GM19452 (cell line): ENCODE data around the gene EPHB1.
A peak's percentile ranks its signal among the peaks of the same experiment; 100 is the strongest.

Source experiments
- ATAC-seq: cut with Tn5 transposase; IDR thresholded peaks from one replicate; pipeline ENCODE4 v1.9.1; 2021; ENCODE audit not compliant: unreplicated experiment

The EPHB1 gene

GRCh38 chr3:134938029-134938525 lies 143.0 kb downstream of the EPHB1 start:
- ATAC-seq = no peak

- ATAC-seq = no peak
Measured at GRCh38 chr3:134939978-134940377, 144.9 kb downstream of the EPHB1 start.

- no peak for ATAC-seq
Measured at GRCh38 chr3:134941820-134942219, 146.8 kb downstream of the EPHB1 start.

GRCh38 chr3:134944429-134944828 lies 149.4 kb downstream of the EPHB1 start:
- no peak for ATAC-seq

GRCh38 chr3:134949150-134949549 lies 154.1 kb downstream of the EPHB1 start:
- ATAC-seq = no peak

GRCh38 chr3:134952371-134952770 lies 157.3 kb downstream of the EPHB1 start:
- no peak for ATAC-seq

GRCh38 chr3:134955874-134956273 lies 160.8 kb downstream of the EPHB1 start:
- peak; percentile 16 for ATAC-seq

- ATAC-seq = peak; percentile 68
Measured at GRCh38 chr3:134956395-134956794, 161.3 kb downstream of the EPHB1 start.

- ATAC-seq = peak; percentile 5
Measured at GRCh38 chr3:134956844-134957243, 161.8 kb downstream of the EPHB1 start.

GRCh38 chr3:134959516-134959915 lies 164.5 kb downstream of the EPHB1 start:
- no peak for ATAC-seq

- ATAC-seq = no peak
Measured at GRCh38 chr3:134964226-134964625, 169.2 kb downstream of the EPHB1 start.

- no peak for ATAC-seq
Measured at GRCh38 chr3:134965865-134966481, 170.9 kb downstream of the EPHB1 start.

GRCh38 chr3:134970895-134971294 lies 175.8 kb downstream of the EPHB1 start:
- no peak for ATAC-seq

- no peak for ATAC-seq
Measured at GRCh38 chr3:134971306-134971705, 176.2 kb downstream of the EPHB1 start.

GRCh38 chr3:134971907-134972306 lies 176.8 kb downstream of the EPHB1 start:
- peak; percentile 69 for ATAC-seq

- no peak for ATAC-seq
Measured at GRCh38 chr3:134972836-134973455, 177.9 kb downstream of the EPHB1 start.

GRCh38 chr3:134974624-134975023 lies 179.6 kb downstream of the EPHB1 start:
- ATAC-seq = no peak

- no peak for ATAC-seq
Measured at GRCh38 chr3:134976948-134977347, 181.9 kb downstream of the EPHB1 start.

GRCh38 chr3:134978658-134979057 lies 183.6 kb downstream of the EPHB1 start:
- no peak for ATAC-seq

- no peak for ATAC-seq
Measured at GRCh38 chr3:134985864-134986715, 191.0 kb downstream of the EPHB1 start.

- no peak for ATAC-seq
Measured at GRCh38 chr3:134988666-134989065, 193.6 kb downstream of the EPHB1 start.

GRCh38 chr3:134991003-134991402 lies 195.9 kb downstream of the EPHB1 start:
- ATAC-seq = no peak
